K562 (cell line): ENCODE results near the gene SC5D.

ENCODE experiments used
- BDP1 ChIP-seq: IDR thresholded peaks from 3 replicates; pipeline ENCODE4 v1.6.1; 2011; ENCODE audit not compliant: insufficient read length, insufficient read depth
- CEBPG ChIP-seq, 3 experiments: fragments of 200-800 bp in 1 of 3; sonication (Bioruptor generic) in 1 of 3; sonication (generic) in 1 of 3; formaldehyde crosslinking in 1 of 3; IDR thresholded peaks in 2 of 3; conservative IDR thresholded peaks in 1 of 3; 2 replicates each; pipeline versions ENCODE4 v1.6.1 to v1.8.0; 2016 to 2022; ENCODE audit warnings: missing compliant biosample characterization in 2 of 3, missing genetic modification characterization in 2 of 3, mild to moderate bottlenecking in 1 of 3, missing genetic modification reagents in 1 of 3
- CREM ChIP-seq: IDR thresholded peaks from 2 replicates; pipeline ENCODE4 v1.6.1; 2014; ENCODE audit warnings: antibody characterized with exemption, low read depth
- CTCF ChIP-seq, 3 experiments: IDR thresholded peaks in 2 of 3; conservative IDR thresholded peaks in 1 of 3; 2 replicates each; pipeline ENCODE4 v1.5.1; 2011 to 2012; ENCODE audit warnings: low read length in 3 of 3, mild to moderate bottlenecking in 3 of 3, control low read depth in 2 of 3, improper control_type of control experiment in 1 of 3, inconsistent platforms in 1 of 3, low read depth in 1 of 3, mixed read lengths in 1 of 3, moderate library complexity in 1 of 3; ENCODE audit not compliant: insufficient read depth in 2 of 3
- HDAC2 ChIP-seq: fragments of 450-650 bp; IDR thresholded peaks from 2 replicates; pipeline ENCODE4 v1.6.1; 2016; ENCODE audit warnings: mild to moderate bottlenecking
- JUNB ChIP-seq: fragments of 450-650 bp; formaldehyde crosslinking; conservative IDR thresholded peaks from 2 replicates; pipeline ENCODE4 v1.4.0; 2020; ENCODE audit warnings: mild to moderate bottlenecking
- MAFG ChIP-seq: fragments of 450-650 bp; conservative IDR thresholded peaks from 2 replicates; pipeline ENCODE4 v1.6.1; 2016; ENCODE audit warnings: missing genetic modification characterization, missing compliant biosample characterization
- ZFX ChIP-seq: sonication (generic); formaldehyde crosslinking; IDR thresholded peaks from 2 replicates; pipeline ENCODE4 v1.8.0; 2022; ENCODE audit warnings: mild to moderate bottlenecking, missing genetic modification reagents, moderate library complexity
- ZNF384 ChIP-seq: IDR thresholded peaks from 2 replicates; pipeline ENCODE4 v1.6.1; 2012; ENCODE audit warnings: low read depth, low read length, improper control_type of control experiment
- ZNF586 ChIP-seq: fragments of 450-650 bp; formaldehyde crosslinking; conservative IDR thresholded peaks from 2 replicates; pipeline ENCODE4 v1.4.0; 2020; ENCODE audit warnings: mild to moderate bottlenecking, moderate library complexity

- TF ChIP-seq ZNF384 (no peak), BDP1 (no peak), ZFX (CRISPR knock-in tag) (no peak), CEBPG (CRISPR knock-in tag; IDR thresholded peaks at IDR 0.05) (no peak), CEBPG (tag; conservative IDR thresholded peaks at IDR 0.05 in 1 of 2, IDR thresholded peaks at IDR 0.05 in 1 of 2) (no peak), MAFG (tag) (no peak), JUNB (CRISPR knock-in tag) (no peak), ZNF586 (CRISPR knock-in tag) (no peak), HDAC2 (no peak), CREM (no peak), CTCF (IDR thresholded peaks at IDR 0.05 in 2 of 3, conservative IDR thresholded peaks at IDR 0.05 in 1 of 3; ENCODE audit: insufficient read depth in 2 of 3, low read depth in 1 of 3, low read length in 3 of 3) (no peak)
Observed at GRCh38 chr11:121295246-121296029, 2.9 kb downstream of the SC5D start.
